Gastrocnemius medialis (tissue), 4 donors: Measurements from ENCODE around the gene CST4. TPM values are rescaled to one million over a fixed set of nuclear protein-coding genes. Genes with fewer than 3 reads are reported as not detected.
A peak's percentile ranks its signal among the peaks of the same experiment; 100 is the strongest.

Experiments
- ATAC-seq, 2 donors: fragments of 150-250 bp; one replicate each; pipeline ENCODE4 v1.9.1; 2016
- DNase-seq, 2 donors: peaks; one replicate each; pipeline ENCODE4 v3.0.0-alpha.2; 2019
- H3K27ac ChIP-seq, 4 donors: fragments of 200-600 bp; sonication (generic); 1 replicate in 1 of 4; 2 replicates in 3 of 4; pipeline ENCODE4 v1.5.1; 2016 to 2018; ENCODE audit warnings: mild to moderate bottlenecking in 2 of 4, moderate library complexity in 1 of 4
- H3K27me3 ChIP-seq, 3 donors: fragments of 200-600 bp; sonication (generic) in 2 of 3; 1 replicate in 1 of 3; 2 replicates in 2 of 3; pipeline versions ENCODE4 v1.5.1 to v1.6.0; 2016 to 2019; ENCODE audit warnings: mild to moderate bottlenecking in 1 of 3, moderate library complexity in 1 of 3
- H3K36me3 ChIP-seq, 2 donors: fragments of 200-600 bp; sonication (generic) in 1 of 2; one replicate each; pipeline ENCODE4 v1.5.1; 2017 to 2018
- H3K4me1 ChIP-seq, 2 donors: fragments of 200-600 bp; sonication (generic) in 1 of 2; one replicate each; pipeline ENCODE4 v1.5.1; 2016 to 2017; ENCODE audit warnings: mild to moderate bottlenecking in 2 of 2
- H3K4me3 ChIP-seq, 4 donors: fragments of 200-600 bp; sonication (generic) in 3 of 4; 1 replicate in 1 of 4; 2 replicates in 3 of 4; pipeline ENCODE4 v1.5.1; 2016 to 2019; ENCODE audit warnings: mild to moderate bottlenecking in 2 of 4
- H3K9me3 ChIP-seq, 3 donors: fragments of 200-600 bp; sonication (generic) in 2 of 3; 1 replicate in 1 of 3; 2 replicates in 2 of 3; pipeline ENCODE4 v1.5.1; 2016 to 2019
- CTCF ChIP-seq, 5 experiments: fragments of 450-650 bp in 3 of 5; fragments of 200-600 bp in 2 of 5; sonication (generic) in 2 of 5; IDR thresholded peaks in 4 of 5; conservative IDR thresholded peaks in 1 of 5; 1 replicate in 4 of 5; 2 replicates in 1 of 5; pipeline ENCODE4 v1.5.1; 2016 to 2019; ENCODE audit warnings: antibody characterized with exemption in 5 of 5, mild to moderate bottlenecking in 3 of 5, moderate library complexity in 3 of 5
- POLR2A ChIP-seq, 2 donors: fragments of 450-650 bp; IDR thresholded peaks; one replicate each; pipeline ENCODE4 v1.6.1; 2017; ENCODE audit warnings: antibody characterized with exemption in 2 of 2, mild to moderate bottlenecking in 2 of 2, moderate library complexity in 2 of 2
- in situ Hi-C, 4 donors: fragments of 200-750 bp; cut with MboI; loops; one replicate each; pipeline versions ENCODE4 v1.15.0 to v1.8.0; 2017; ENCODE audit warnings: low sequenced_read_pairs in 4 of 4
- intact Hi-C: fragments of 100-400 bp; cut with DNase I; formaldehyde crosslinking; loops from one replicate; pipeline ENCODE4 v1.15.1; 2023; ENCODE audit warnings: low total_unique reads
- total RNA-seq, 4 donors: library from RNA; depleted of rRNA; stranded (reverse); fragments of >200 nt; gene quantifications; one replicate each; pipeline versions ENCODE4 v1.1.0 to v1.2.3, GENCODE V29; 2016

The CST4 gene
- total RNA-seq, 4 donors from 2014 or later = not detected

DNA sequence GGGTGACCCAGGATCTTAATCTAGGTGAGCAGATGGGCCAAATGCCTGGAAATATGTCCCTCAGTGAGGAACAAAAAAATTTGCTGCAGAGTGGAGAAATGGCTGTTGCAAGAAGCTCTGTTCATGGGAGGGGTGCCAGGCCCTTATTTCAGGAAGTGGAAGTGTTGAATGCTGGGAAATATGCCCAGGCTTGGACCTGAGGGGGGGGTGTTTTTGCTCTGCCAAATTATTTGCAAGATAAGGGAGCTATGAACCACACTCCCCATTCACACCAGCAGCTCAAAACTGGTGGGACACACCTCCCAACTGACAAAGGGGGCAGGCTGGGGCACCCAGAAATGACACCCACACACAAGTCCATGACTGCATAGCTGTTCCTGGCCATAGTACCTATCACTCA lies 8.7 kb downstream of the CST4 start:
- Histone ChIP-seq H3K4me3 (no peak overlapping the region), H3K27me3 (no peaks in the 10 kb centered on the region), H3K36me3 (no peaks in the 10 kb centered on the region), H3K9me3 (no peaks in the 10 kb centered on the region), H3K4me1 (no peaks in the 10 kb centered on the region), H3K27ac (no peak overlapping the region)
- no peak for TF ChIP-seq POLR2A (IDR thresholded peaks at IDR 0.05)
- TF ChIP-seq CTCF (IDR thresholded peaks at IDR 0.05 in 4 of 5, conservative IDR thresholded peaks at IDR 0.05 in 1 of 5) = no peak
- intact Hi-C loops (no loop called here), in situ Hi-C loops (loop anchor here in 1 of 4 donors (25.0 kb wide), 1 partner anchor 282 kb away; no protein-coding TSS in a partner anchor)
- DNase-seq (no peak), ATAC-seq (no peak)

DNA sequence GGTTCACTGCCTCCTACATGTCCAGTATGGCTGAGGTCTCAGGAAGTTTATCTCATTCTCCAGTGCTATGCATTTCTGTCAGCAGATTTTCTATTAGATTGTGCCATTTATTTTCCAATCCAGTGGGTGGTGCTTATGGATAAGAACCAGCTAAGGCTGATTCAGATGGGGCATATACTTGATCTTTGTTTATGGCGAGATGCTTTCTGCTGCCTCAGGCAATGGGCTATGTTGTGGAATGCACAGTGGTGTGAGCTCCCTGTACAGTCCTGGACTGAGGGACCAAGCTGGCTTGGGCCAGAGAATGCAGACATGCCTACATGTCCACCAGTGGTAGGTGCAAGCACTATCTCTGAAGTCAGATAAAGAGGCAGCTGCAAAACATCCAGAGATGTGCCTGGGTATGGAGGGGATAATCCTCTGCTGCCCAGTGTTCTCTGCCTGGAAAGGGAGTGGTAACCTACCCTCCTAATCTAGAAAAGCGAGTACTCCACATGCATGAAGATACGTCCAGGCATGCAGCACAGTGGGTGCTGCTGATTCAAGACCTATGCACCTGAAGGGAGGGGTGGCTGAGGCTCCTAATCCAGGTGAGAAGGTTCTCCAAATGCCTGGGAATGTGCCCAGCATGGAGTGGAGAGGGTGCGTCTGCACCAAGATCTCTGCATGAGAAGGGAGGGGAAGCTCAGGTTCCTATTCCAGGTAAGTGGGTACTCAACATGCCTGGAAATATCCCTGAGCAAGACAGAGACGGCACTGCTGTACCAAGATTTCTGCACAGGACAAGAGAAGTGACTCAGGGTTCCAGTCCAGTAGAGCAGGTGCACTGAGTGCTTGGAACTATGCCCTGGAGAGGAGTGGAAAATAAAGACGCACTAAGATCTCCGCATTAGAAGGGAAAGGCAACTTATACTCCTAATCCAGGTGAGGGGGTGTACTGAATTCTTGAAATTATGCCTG lies 9.4 kb downstream of the CST4 start:
- no peaks in the 10 kb centered on the region for H3K4me1 ChIP-seq
- intact Hi-C loops = no loop called here
- H3K36me3 ChIP-seq = no peaks in the 10 kb centered on the region

GRCh38 chr20:23673209-23673608 lies 15.6 kb downstream of the CST4 start:
- H3K27me3 ChIP-seq = no peaks in the 10 kb centered on the region
- H3K36me3 ChIP-seq = no peaks in the 10 kb centered on the region
- H3K27ac ChIP-seq = no peak overlapping the region
- in situ Hi-C loops (loop anchor here in 2 of 4 donors (10.0 kb wide), 2 partner anchors 322 to 332 kb away; no protein-coding TSS in a partner anchor), intact Hi-C loops (no loop called here)
- H3K4me1 ChIP-seq = no peaks in the 10 kb centered on the region
- H3K9me3 ChIP-seq = no peaks in the 10 kb centered on the region
- no peak for ATAC-seq
- H3K4me3 ChIP-seq = no peak overlapping the region
- TF ChIP-seq POLR2A (IDR thresholded peaks at IDR 0.05) = no peak
- no peak for TF ChIP-seq CTCF (IDR thresholded peaks at IDR 0.05 in 4 of 5, conservative IDR thresholded peaks at IDR 0.05 in 1 of 5)
- DNase-seq = no peak

More for the DNA sequence above, 9.4 kb downstream of the CST4 start:
- H3K27ac ChIP-seq = no peak overlapping the region
- H3K9me3 ChIP-seq = no peaks in the 10 kb centered on the region
- no peaks in the 10 kb centered on the region for H3K27me3 ChIP-seq
- ATAC-seq (no peak), DNase-seq (no peak)
- no peak overlapping the region for H3K4me3 ChIP-seq
- TF ChIP-seq POLR2A (IDR thresholded peaks at IDR 0.05) (no peak), CTCF (IDR thresholded peaks at IDR 0.05 in 4 of 5, conservative IDR thresholded peaks at IDR 0.05 in 1 of 5) (no peak)
- in situ Hi-C loops = loop anchor here in 2 of 4 donors (10.0 to 25.0 kb wide), 3 partner anchors 283 to 325 kb away; no protein-coding TSS in a partner anchor

GRCh38 chr20:23672158-23672557 lies 16.7 kb downstream of the CST4 start:
- in situ Hi-C loops = loop anchor here in 2 of 4 donors (10.0 kb wide), 2 partner anchors 323 to 333 kb away; no protein-coding TSS in a partner anchor
- TF ChIP-seq CTCF (IDR thresholded peaks at IDR 0.05 in 4 of 5, conservative IDR thresholded peaks at IDR 0.05 in 1 of 5) (no peak), POLR2A (IDR thresholded peaks at IDR 0.05) (no peak)
- Histone ChIP-seq H3K27me3 (no peaks in the 10 kb centered on the region), H3K36me3 (no peaks in the 10 kb centered on the region), H3K27ac (no peak overlapping the region), H3K4me3 (no peak overlapping the region), H3K9me3 (no peaks in the 10 kb centered on the region), H3K4me1 (no peaks in the 10 kb centered on the region)
- intact Hi-C loops = no loop called here
- ATAC-seq = peak in 1 of 2 donors; percentile 49
- DNase-seq = no peak
